MM.1S (cell line): ENCODE results near the gene RPGRIP1L.

Experiments used
- EZH2 ChIP-seq: fragments of 300-600 bp; sonication (generic); optimal IDR thresholded peaks from 2 replicates; pipeline ENCODE3; 2017; ENCODE audit warnings: low read depth, mild to moderate bottlenecking, antibody characterized with exemption, low read length, mixed read lengths
- EZH2phosphoT487 ChIP-seq: fragments of 300-600 bp; sonication (generic); IDR thresholded peaks from 2 replicates; pipeline ENCODE4 v1.6.1; 2018; ENCODE audit warnings: antibody characterized with exemption, low read length
- TF ChIP-seq, protein P1 (sequence below): fragments of 300-600 bp; sonication (generic); IDR thresholded peaks from 2 replicates; pipeline ENCODE4 v1.5.1; 2016; ENCODE audit warnings: antibody characterized with exemption, low read length, mixed read lengths

DNA sequence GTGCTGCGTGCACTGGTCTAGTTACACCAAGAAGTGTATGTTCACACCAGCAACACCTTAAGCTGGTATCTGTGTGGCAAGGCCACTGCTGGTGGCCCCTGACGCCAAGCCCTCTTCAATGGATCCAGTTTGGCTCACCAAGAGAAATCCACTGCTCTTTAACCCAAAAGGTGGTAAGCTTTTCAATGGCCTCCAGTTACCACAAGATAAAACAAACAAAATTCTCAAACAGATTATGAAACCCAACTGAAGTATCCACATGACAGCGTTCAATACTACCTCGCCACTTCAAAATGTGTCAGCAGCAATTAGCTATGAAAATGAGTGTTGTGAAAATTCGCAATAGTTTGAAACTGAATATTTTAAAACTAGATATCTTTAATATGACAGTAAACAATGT, 104.1 kb downstream of the RPGRIP1L start:
- TF ChIP-seq, protein P1, sequence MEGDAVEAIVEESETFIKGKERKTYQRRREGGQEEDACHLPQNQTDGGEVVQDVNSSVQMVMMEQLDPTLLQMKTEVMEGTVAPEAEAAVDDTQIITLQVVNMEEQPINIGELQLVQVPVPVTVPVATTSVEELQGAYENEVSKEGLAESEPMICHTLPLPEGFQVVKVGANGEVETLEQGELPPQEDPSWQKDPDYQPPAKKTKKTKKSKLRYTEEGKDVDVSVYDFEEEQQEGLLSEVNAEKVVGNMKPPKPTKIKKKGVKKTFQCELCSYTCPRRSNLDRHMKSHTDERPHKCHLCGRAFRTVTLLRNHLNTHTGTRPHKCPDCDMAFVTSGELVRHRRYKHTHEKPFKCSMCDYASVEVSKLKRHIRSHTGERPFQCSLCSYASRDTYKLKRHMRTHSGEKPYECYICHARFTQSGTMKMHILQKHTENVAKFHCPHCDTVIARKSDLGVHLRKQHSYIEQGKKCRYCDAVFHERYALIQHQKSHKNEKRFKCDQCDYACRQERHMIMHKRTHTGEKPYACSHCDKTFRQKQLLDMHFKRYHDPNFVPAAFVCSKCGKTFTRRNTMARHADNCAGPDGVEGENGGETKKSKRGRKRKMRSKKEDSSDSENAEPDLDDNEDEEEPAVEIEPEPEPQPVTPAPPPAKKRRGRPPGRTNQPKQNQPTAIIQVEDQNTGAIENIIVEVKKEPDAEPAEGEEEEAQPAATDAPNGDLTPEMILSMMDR, result no peak
- TF ChIP-seq EZH2, result no peak
- TF ChIP-seq EZH2phosphoT487, result no peak
